ENCODE results near the gene NRSN2.

- TF ChIP-seq MAX (IDR thresholded peaks at IDR 0.05) (no peak), YY1 (IDR thresholded peaks at IDR 0.05; ENCODE audit: low read depth) (no peak), REST (IDR thresholded peaks at IDR 0.05; ENCODE audit: low read depth) (no peak), TAF1 (IDR thresholded peaks at IDR 0.05; ENCODE audit: low read depth) (no peak), EGR1 (IDR thresholded peaks at IDR 0.05) (no peak), FOXM1 (IDR thresholded peaks at IDR 0.05; ENCODE audit: borderline replicate concordance, low read depth) (no peak), TCF12 (IDR thresholded peaks at IDR 0.05; ENCODE audit: low read depth) (no peak), RAD21 (IDR thresholded peaks at IDR 0.05; ENCODE audit: low read depth) (peak; percentile 97), CEBPB (IDR thresholded peaks at IDR 0.05) (no peak), EP300 (IDR thresholded peaks at IDR 0.05; ENCODE audit: borderline replicate concordance) (no peak), NFIC (IDR thresholded peaks at IDR 0.05) (no peak)
These were observed 7.5 kb downstream of the NRSN2 start for GRCh38 chr20:354298-354977.

Data from Ishikawa (cell line).